HepG2 (cell line): Measurements from ENCODE around the gene CDH23. TPM values are rescaled to one million over a fixed set of nuclear protein-coding genes. Genes with fewer than 3 reads are reported as not detected.

Experiments
- ATAC-seq: fragments of 200-7000 bp; cut with Tn5 transposase; 3 replicates; pipeline ENCODE4 v1.9.1; 2020; ENCODE audit warnings: mild to moderate bottlenecking, moderate library complexity
- BruUV-seq: library from RNA; stranded (reverse); fragments of 400-500 nt; replicated peaks from 2 replicates; lab custom pipeline; 2021; lab: Mats Ljungman, UMichigan
- CTCF ChIA-PET: fragments of 300-600 bp; formaldehyde crosslinking; extraction: SDS; loops from one replicate; lab custom pipeline; 2021; ENCODE audit warnings: low total read pairs, inconsistent platforms, low intra/inter-chr PET ratio; lab: Yijun Ruan, JAX
- POLR2A ChIA-PET: fragments of 350-600 bp; sonication (Branson Sonifier 250); formaldehyde crosslinking; loops from one replicate; lab custom pipeline; 2020; ENCODE audit warnings: antibody characterized with exemption, inconsistent platforms; lab: Yijun Ruan, JAX
- DNase-seq: peaks from one replicate; pipeline ENCODE4 v3.0.0-alpha.2; 2015; ENCODE audit warnings: low spot score
- FAIRE-seq: peaks from 3 replicates; lab custom pipeline; 2011; peaks lifted over from hg19 to GRCh38; lab: Jason Lieb, UNC
- H2AFZ ChIP-seq: one replicate; pipeline ENCODE4 v1.6.1; 2011; ENCODE audit warnings: low read length, inconsistent platforms
- H3K27ac ChIP-seq: fragments of 300-600 bp; 3 replicates; pipeline ENCODE4 v1.8.0; 2011; ENCODE audit warnings: mixed run types, mild to moderate bottlenecking, mixed read lengths, low read length, inconsistent platforms; ENCODE audit not compliant: insufficient read depth; ENCODE audit errors: extremely low read length
- H3K27me3 ChIP-seq, 2 experiments: fragments of 200-600 bp in 1 of 2; 2 replicates in 1 of 2; 3 replicates in 1 of 2; pipeline versions ENCODE4 v1.6.0 to v1.8.0; 2011; ENCODE audit warnings: low read length in 2 of 2, mild to moderate bottlenecking in 2 of 2, moderate library complexity in 2 of 2, inconsistent platforms in 1 of 2; ENCODE audit not compliant: insufficient read depth in 2 of 2, control insufficient read depth in 1 of 2
- H3K36me3 ChIP-seq, 2 experiments: fragments of 200-600 bp in 1 of 2; replicated peaks in 1 of 2; 2 replicates in 1 of 2; 3 replicates in 1 of 2; pipeline versions ENCODE4 v1.5.1 to v1.8.0; 2011; ENCODE audit warnings: low read length in 2 of 2, inconsistent platforms in 1 of 2; ENCODE audit not compliant: insufficient read depth in 2 of 2, control insufficient read depth in 1 of 2
- H3K4me1 ChIP-seq: 2 replicates; pipeline ENCODE4 v1.5.1; 2012; ENCODE audit warnings: low read length, inconsistent platforms; ENCODE audit not compliant: insufficient read depth
- H3K4me2 ChIP-seq: 2 replicates; pipeline ENCODE4 v1.6.0; 2011; ENCODE audit warnings: low read depth, low read length, inconsistent platforms
- H3K4me3 ChIP-seq, 3 experiments: fragments of 200-600 bp in 1 of 3; sonication (generic), shearing (Covaris generic) in 1 of 3; replicated peaks in 1 of 3; 2 replicates each; pipeline ENCODE4 v1.5.1; 2011 to 2016; ENCODE audit warnings: low read length in 3 of 3, inconsistent platforms in 2 of 3, low read depth in 2 of 3, mild to moderate bottlenecking in 2 of 3, control low read depth in 1 of 3, mixed read lengths in 1 of 3; ENCODE audit not compliant: insufficient read depth in 1 of 3
- H3K79me2 ChIP-seq: one replicate; pipeline ENCODE4 v1.6.1; 2011; ENCODE audit warnings: low read length, inconsistent platforms; ENCODE audit not compliant: insufficient read depth
- H3K9ac ChIP-seq: 2 replicates; pipeline ENCODE4 v1.6.0; 2011; ENCODE audit warnings: mild to moderate bottlenecking, low read depth, low read length, inconsistent platforms; ENCODE audit not compliant: insufficient read depth
- H3K9me3 ChIP-seq: 2 replicates; pipeline ENCODE4 v1.5.1; 2012; ENCODE audit warnings: mild to moderate bottlenecking, low read length
- H4K20me1 ChIP-seq: 2 replicates; pipeline ENCODE4 v1.6.0; 2011; ENCODE audit warnings: inconsistent platforms, mild to moderate bottlenecking, low read length, moderate library complexity; ENCODE audit not compliant: insufficient read depth
- CREB1 ChIP-seq, 2 experiments: fragments of 450-650 bp in 1 of 2; IDR thresholded peaks; 2 replicates each; pipeline ENCODE4 v1.6.1; 2016 to 2017; ENCODE audit warnings: control low read depth in 1 of 2, mild to moderate bottlenecking in 1 of 2, missing compliant biosample characterization in 1 of 2, missing genetic modification characterization in 1 of 2
- PATZ1 ChIP-seq: sonication (generic); formaldehyde crosslinking; IDR thresholded peaks from 2 replicates; pipeline ENCODE4 v1.4.0; 2020; ENCODE audit warnings: missing genetic modification reagents
- TBP ChIP-seq: sonication (generic); formaldehyde crosslinking; IDR thresholded peaks from 2 replicates; pipeline ENCODE4 v1.5.0; 2020; ENCODE audit warnings: missing genetic modification reagents
- ZFP91 ChIP-seq: sonication (generic); formaldehyde crosslinking; IDR thresholded peaks from 2 replicates; pipeline ENCODE4 v1.9.0; 2022; ENCODE audit warnings: missing genetic modification reagents, mild to moderate bottlenecking, borderline replicate concordance
- ZNF24 ChIP-seq: fragments of 450-650 bp; IDR thresholded peaks from 2 replicates; pipeline ENCODE4 v1.6.1; 2017; ENCODE audit warnings: antibody characterized with exemption, mild to moderate bottlenecking
- WGBS: methylation state at CpG from one replicate; pipeline ENCODE4 v1.1.6; 2017; ENCODE audit warnings: low lambda C conversion rate; 5-methylcytosine and 5-hydroxymethylcytosine counted together
- in situ Hi-C: cut with HindIII; loops from 2 replicates; pipeline ENCODE4 v1.10.0; 2017; ENCODE audit warnings: low pct_unique_long_range_greater_than_20kb; ENCODE audit not compliant: extremely low pct_ligation_motif_present
- intact Hi-C: fragments of 100-400 bp; cut with micrococcal nuclease; formaldehyde crosslinking; loops from one replicate; pipeline ENCODE4 v1.10.0; 2022; ENCODE audit not compliant: unreplicated experiment
- polyA plus RNA-seq, 8 experiments: library from polyadenylated mRNA; depleted of rRNA in 3 of 8; stranded (reverse) in 7 of 8; unstranded in 1 of 8; fragments of >200 nt; fragmentation: Illumina TruSeq in 4 of 8; extraction: Trizol in 4 of 8; gene quantifications; 2 replicates each; pipeline versions ENCODE4 v1.2.1 to v1.2.3, GENCODE V29; 2011 to 2016; ENCODE audit warnings: low read depth in 4 of 8, missing spikeins in 1 of 8, mixed read lengths in 1 of 8; ENCODE audit not compliant: insufficient read depth in 1 of 8
- total RNA-seq, 5 experiments: library from RNA; depleted of rRNA; stranded (reverse); fragments of >200 nt; fragmentation: Illumina TruSeq; extraction: Trizol; gene quantifications; 2 replicates each; pipeline ENCODE4 v1.2.3, GENCODE V29; 2016; ENCODE audit warnings: low read depth in 1 of 5

The CDH23 gene
- total and polyA plus RNA-seq, 2 of the 13 experiments (the other 11 are each of a cell fraction or from before 2014, with no cell fraction given) = 0.13 TPM; not detected in 1

- TF ChIP-seq PATZ1 (peak; percentile 16; the same call in 1 of the 2 replicates), TBP (CRISPR knock-in tag) (no peak)
These were observed 370.8 kb downstream of the CDH23 start (continued) for GRCh38 chr10:71767420-71768035.

- TF ChIP-seq ZNF24 = no peak
- TF ChIP-seq CREB1 (IDR thresholded peaks at IDR 0.05) = 0 out of 2 replicates have a peak, but pooled peaks have one; percentile 3
- no peak for TF ChIP-seq CREB1 (CRISPR knock-in tag; IDR thresholded peaks at IDR 0.05)
- no peak for TF ChIP-seq ZFP91 (CRISPR knock-in tag)
- TF ChIP-seq, all 625 proteins: peak for 1
- Histone ChIP-seq H2AFZ (no peak overlapping the region), H3K4me1 (peaks cover 48% of the 10 kb centered on the region), H3K27me3 (peaks cover 5 to 37% of the 10 kb centered on the region in 2 experiments), H3K9me3 (no peaks in the 10 kb centered on the region), H3K27ac (no peak overlapping the region), H3K36me3 (no peaks in the 10 kb centered on the region), H3K4me2 (no peak overlapping the region), H4K20me1 (no peaks in the 10 kb centered on the region), H3K4me3 (no peak overlapping the region), H3K79me2 (no peaks in the 10 kb centered on the region), H3K9ac (no peak overlapping the region)
- CTCF ChIA-PET = no interaction called here
- ATAC-seq (no peak), DNase-seq (no peak), FAIRE-seq (no peak)
- in situ Hi-C loops = no loop called here
- WGBS = 65% methylated on average over 5 of the region's 5 CpGs
- intact Hi-C loops = no loop called here
- no TSS peak for BruUV-seq
- POLR2A ChIA-PET = no interaction called here
These were observed 372.6 kb downstream of the CDH23 start for GRCh38 chr10:71769279-71769823.
